Trophoblast cell (in vitro differentiated cells and primary cell): ENCODE data around the gene PRCC.

Source experiments
- DNase-seq, 2 donors: peaks; one replicate each; pipeline ENCODE4 v3.0.0-alpha.2; 2016
- H2AFZ ChIP-seq: 2 replicates; pipeline ENCODE4 v1.6.1; 2013; ENCODE audit warnings: low read length, moderate library complexity, mild to moderate bottlenecking; ENCODE audit not compliant: insufficient read depth, poor library complexity
- H2AK5ac ChIP-seq: 2 replicates; pipeline ENCODE4 v1.6.1; 2013; ENCODE audit warnings: mild to moderate bottlenecking, low read length
- H2BK120ac ChIP-seq: 2 replicates; pipeline ENCODE4 v1.6.1; 2013; ENCODE audit warnings: low read length, mild to moderate bottlenecking, moderate library complexity; ENCODE audit not compliant: insufficient read depth, poor library complexity
- H2BK12ac ChIP-seq: 2 replicates; pipeline ENCODE4 v1.6.1; 2013; ENCODE audit warnings: mild to moderate bottlenecking, low read length, moderate library complexity
- H2BK5ac ChIP-seq: 2 replicates; pipeline ENCODE4 v1.6.1; 2013; ENCODE audit warnings: low read length, low read depth, moderate library complexity, mild to moderate bottlenecking; ENCODE audit not compliant: poor library complexity
- H3K14ac ChIP-seq: 2 replicates; pipeline ENCODE4 v1.6.1; 2013; ENCODE audit warnings: mild to moderate bottlenecking, low read length
- H3K18ac ChIP-seq: 2 replicates; pipeline ENCODE4 v1.6.1; 2013; ENCODE audit warnings: mild to moderate bottlenecking, low read length
- H3K23ac ChIP-seq: 2 replicates; pipeline ENCODE4 v1.6.1; 2013; ENCODE audit warnings: low read length
- H3K27ac ChIP-seq: 2 replicates; pipeline ENCODE4 v1.5.1; 2013; ENCODE audit warnings: low read depth, mild to moderate bottlenecking, inconsistent platforms, low read length, moderate library complexity
- H3K27me3 ChIP-seq: 2 replicates; pipeline ENCODE4 v1.6.1; 2013; ENCODE audit warnings: inconsistent platforms, mild to moderate bottlenecking, low read length, moderate library complexity; ENCODE audit not compliant: insufficient read depth
- H3K36me3 ChIP-seq, 2 experiments: 1 replicate in 1 of 2; 2 replicates in 1 of 2; pipeline ENCODE4 v1.6.1; 2013; ENCODE audit warnings: low read length in 2 of 2, mild to moderate bottlenecking in 2 of 2, moderate library complexity in 1 of 2; ENCODE audit not compliant: insufficient read depth in 2 of 2, control insufficient read depth in 1 of 2
- H3K4ac ChIP-seq: 2 replicates; pipeline ENCODE4 v1.6.1; 2013; ENCODE audit warnings: low read depth, mild to moderate bottlenecking, low read length, moderate library complexity
- H3K4me1 ChIP-seq, 2 experiments: 1 replicate in 1 of 2; 2 replicates in 1 of 2; pipeline ENCODE4 v1.6.1; 2013; ENCODE audit warnings: low read length in 2 of 2, mild to moderate bottlenecking in 2 of 2, moderate library complexity in 1 of 2; ENCODE audit not compliant: insufficient read depth in 2 of 2, control insufficient read depth in 1 of 2
- H3K4me2 ChIP-seq: 2 replicates; pipeline ENCODE4 v1.6.1; 2013; ENCODE audit warnings: inconsistent platforms, mild to moderate bottlenecking, low read length, moderate library complexity
- H3K4me3 ChIP-seq: 2 replicates; pipeline ENCODE4 v1.5.1; 2013; ENCODE audit warnings: mild to moderate bottlenecking, low read depth, low read length, inconsistent platforms
- H3K79me1 ChIP-seq: one replicate; pipeline ENCODE4 v1.6.1; 2013; ENCODE audit warnings: low read length
- H3K79me2 ChIP-seq: 2 replicates; pipeline ENCODE4 v1.6.1; 2013; ENCODE audit warnings: low read length, mild to moderate bottlenecking; ENCODE audit not compliant: control insufficient read depth, insufficient read depth, poor library complexity
- H3K9ac ChIP-seq: 2 replicates; pipeline ENCODE4 v1.6.1; 2013; ENCODE audit warnings: mild to moderate bottlenecking, low read length
- H3K9me3 ChIP-seq: 2 replicates; pipeline ENCODE4 v1.6.1; 2013; ENCODE audit warnings: low read depth, mild to moderate bottlenecking, control low read depth, inconsistent platforms, low read length; ENCODE audit not compliant: insufficient read depth
- H4K12ac ChIP-seq: 2 replicates; pipeline ENCODE4 v1.6.1; 2013; ENCODE audit warnings: low read depth, mild to moderate bottlenecking, low read length, moderate library complexity
- H4K8ac ChIP-seq: 2 replicates; pipeline ENCODE4 v1.6.1; 2013; ENCODE audit warnings: low read depth, mild to moderate bottlenecking, low read length, moderate library complexity
- H4K91ac ChIP-seq: one replicate; pipeline ENCODE4 v1.6.1; 2013; ENCODE audit warnings: low read depth, mild to moderate bottlenecking, low read length, moderate library complexity
- WGBS: extraction: QIAGEN DNeasy Blood & Tissue Kit; methylation state at CpG from one replicate; pipeline ENCODE4 v1.1.7; 2013; ENCODE audit warnings: missing lambda C conversion rate; ENCODE audit not compliant: insufficient read length, insufficient coverage; ENCODE audit errors: extremely low coverage; 5-methylcytosine and 5-hydroxymethylcytosine counted together

PRCC gene

GRCh38 chr1:156842618-156843300 lies 75.4 kb downstream of the PRCC start:
- peaks cover 11% of the 10 kb centered on the region for H3K9me3 ChIP-seq
- no peak overlapping the region for H3K9ac ChIP-seq
- no peak overlapping the region for H3K23ac ChIP-seq
- no peak overlapping the region for H3K4ac ChIP-seq
- H3K14ac ChIP-seq, result no peak overlapping the region
- no peaks in the 10 kb centered on the region for H3K36me3 ChIP-seq
- H3K27ac ChIP-seq, result no peak overlapping the region
- H2BK12ac ChIP-seq, result no peak overlapping the region
- no peak overlapping the region for H3K4me3 ChIP-seq
- WGBS, result no CpG with 5 or more reads among the region's 9 CpGs
- no peak overlapping the region for H4K91ac ChIP-seq
- no peak overlapping the region for H4K8ac ChIP-seq
- no peak for DNase-seq
- H2BK120ac ChIP-seq, result no peak overlapping the region
- H2AFZ ChIP-seq, result no peak overlapping the region
- H4K12ac ChIP-seq, result no peak overlapping the region
- H2BK5ac ChIP-seq, result no peak overlapping the region
- H3K79me2 ChIP-seq, result no peaks in the 10 kb centered on the region
- H3K4me1 ChIP-seq, result no peaks in the 10 kb centered on the region
- no peak overlapping the region for H3K18ac ChIP-seq
- H3K27me3 ChIP-seq, result peaks cover 43% of the 10 kb centered on the region
- H3K4me2 ChIP-seq, result no peak overlapping the region
- H3K79me1 ChIP-seq, result no peaks in the 10 kb centered on the region
- H2AK5ac ChIP-seq, result no peak overlapping the region

GRCh38 chr1:156844102-156844501 lies 76.8 kb downstream of the PRCC start:
- no peaks in the 10 kb centered on the region for H3K79me2 ChIP-seq
- H2BK120ac ChIP-seq, result no peak overlapping the region
- no peak overlapping the region for H2AK5ac ChIP-seq
- no peak overlapping the region for H4K91ac ChIP-seq
- no peak overlapping the region for H4K12ac ChIP-seq
- H2BK5ac ChIP-seq, result no peak overlapping the region
- no peak overlapping the region for H3K4me3 ChIP-seq
- peaks cover 3% of the 10 kb centered on the region in 2 experiments for H3K4me1 ChIP-seq
- no peak overlapping the region for H3K23ac ChIP-seq
- H3K14ac ChIP-seq, result no peak overlapping the region
- H4K8ac ChIP-seq, result no peak overlapping the region
- peaks cover 56% of the 10 kb centered on the region for H3K27me3 ChIP-seq
- WGBS, result no CpG with 5 or more reads among the region's 6 CpGs
- H2BK12ac ChIP-seq, result no peak overlapping the region
- no peak overlapping the region for H3K18ac ChIP-seq
- H3K36me3 ChIP-seq, result no peaks in the 10 kb centered on the region
- H3K4me2 ChIP-seq, result no peak overlapping the region
- DNase-seq, result no peak
- H3K9me3 ChIP-seq, result peaks cover 12% of the 10 kb centered on the region
- H3K4ac ChIP-seq, result no peak overlapping the region
- no peak overlapping the region for H2AFZ ChIP-seq
- no peak overlapping the region for H3K9ac ChIP-seq
- H3K27ac ChIP-seq, result no peak overlapping the region
- no peaks in the 10 kb centered on the region for H3K79me1 ChIP-seq

DNA sequence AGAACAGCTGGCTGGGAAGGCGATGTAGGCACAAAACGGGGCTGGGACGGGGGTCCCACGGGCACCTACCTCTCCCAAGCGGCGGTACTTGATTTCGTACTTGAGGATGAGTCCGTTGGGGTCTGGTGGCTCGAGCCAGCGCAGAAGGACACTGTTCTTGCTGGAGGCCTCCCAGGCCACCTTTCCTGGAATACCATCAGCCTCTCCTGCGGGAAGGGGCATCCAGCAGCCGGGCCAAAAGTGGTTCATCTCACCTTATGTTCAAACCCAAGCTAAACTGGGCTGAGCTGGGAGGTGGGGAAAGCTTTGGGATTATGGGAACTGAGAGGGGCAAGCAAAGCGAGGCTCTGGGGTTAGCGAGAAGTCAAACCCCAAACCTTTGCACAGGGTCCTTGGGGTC lies 77.3 kb downstream of the PRCC start:
- Histone ChIP-seq H2BK120ac (no peak overlapping the region), H3K79me1 (no peaks in the 10 kb centered on the region), H2AFZ (no peak overlapping the region), H3K27me3 (peaks cover 61% of the 10 kb centered on the region), H4K91ac (no peak overlapping the region), H3K79me2 (no peaks in the 10 kb centered on the region), H3K18ac (no peak overlapping the region), H2BK5ac (no peak overlapping the region), H3K9ac (no peak overlapping the region), H3K14ac (no peak overlapping the region), H3K4ac (no peak overlapping the region), H4K12ac (no peak overlapping the region), H3K27ac (no peak overlapping the region), H3K4me1 (peaks cover 3% of the 10 kb centered on the region in 2 experiments), H2AK5ac (no peak overlapping the region), H3K9me3 (peaks cover 12% of the 10 kb centered on the region), H2BK12ac (no peak overlapping the region), H3K23ac (no peak overlapping the region), H3K36me3 (no peaks in the 10 kb centered on the region), H3K4me3 (no peak overlapping the region), H3K4me2 (no peak overlapping the region), H4K8ac (no peak overlapping the region)
- DNase-seq, result no peak
- no CpG with 5 or more reads among the region's 14 CpGs for WGBS

- H3K4me3 ChIP-seq, result no peak overlapping the region
- peaks cover 3% of the 10 kb centered on the region in 2 experiments for H3K4me1 ChIP-seq
- no peaks in the 10 kb centered on the region for H3K79me2 ChIP-seq
- no peak for DNase-seq
- no peak overlapping the region for H2BK12ac ChIP-seq
- H3K9ac ChIP-seq, result no peak overlapping the region
- no peak overlapping the region for H3K27ac ChIP-seq
- H3K18ac ChIP-seq, result no peak overlapping the region
- H3K23ac ChIP-seq, result no peak overlapping the region
- no peak overlapping the region for H2BK5ac ChIP-seq
- peaks cover 12% of the 10 kb centered on the region for H3K9me3 ChIP-seq
- no peak overlapping the region for H2AK5ac ChIP-seq
- peaks cover 62% of the 10 kb centered on the region for H3K27me3 ChIP-seq
- H4K8ac ChIP-seq, result no peak overlapping the region
- H4K12ac ChIP-seq, result no peak overlapping the region
- no peak overlapping the region for H3K4ac ChIP-seq
- no CpG with 5 or more reads among the region's 69 CpGs for WGBS
- no peak overlapping the region for H4K91ac ChIP-seq
- H3K79me1 ChIP-seq, result no peaks in the 10 kb centered on the region
- no peaks in the 10 kb centered on the region for H3K36me3 ChIP-seq
- H2AFZ ChIP-seq, result no peak overlapping the region
- no peak overlapping the region for H2BK120ac ChIP-seq
- H3K14ac ChIP-seq, result no peak overlapping the region
- no peak overlapping the region for H3K4me2 ChIP-seq
These were observed 78.0 kb downstream of the PRCC start for GRCh38 chr1:156845055-156845952.
